Measurements from ENCODE around the gene TXN2.

TXN2 gene

DNA sequence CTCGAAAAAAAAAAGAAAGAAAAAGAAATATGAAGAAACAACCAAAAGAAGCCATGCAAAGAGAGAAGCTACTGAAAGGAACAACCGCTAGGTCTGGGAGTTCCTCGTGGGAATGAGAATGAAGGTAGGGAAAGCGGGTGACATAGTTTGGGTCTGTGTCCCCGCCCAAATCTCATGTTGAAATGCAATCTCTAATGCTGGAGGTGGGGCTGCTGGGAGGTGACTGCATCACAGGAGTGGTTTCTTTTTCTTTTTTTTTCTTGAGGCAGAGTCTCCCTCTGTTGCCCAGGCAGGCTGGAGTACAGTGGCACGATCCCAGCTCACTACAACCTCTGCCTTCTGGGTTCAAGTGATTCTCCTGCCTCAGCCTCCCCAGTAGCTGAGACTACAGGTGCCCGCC is 9.7 kb upstream of the TXN2 start:
- no peak for DNase-seq (ENCODE audit: extremely low spot score, insufficient read length, low read depth)
- no peak for FAIRE-seq

DNA sequence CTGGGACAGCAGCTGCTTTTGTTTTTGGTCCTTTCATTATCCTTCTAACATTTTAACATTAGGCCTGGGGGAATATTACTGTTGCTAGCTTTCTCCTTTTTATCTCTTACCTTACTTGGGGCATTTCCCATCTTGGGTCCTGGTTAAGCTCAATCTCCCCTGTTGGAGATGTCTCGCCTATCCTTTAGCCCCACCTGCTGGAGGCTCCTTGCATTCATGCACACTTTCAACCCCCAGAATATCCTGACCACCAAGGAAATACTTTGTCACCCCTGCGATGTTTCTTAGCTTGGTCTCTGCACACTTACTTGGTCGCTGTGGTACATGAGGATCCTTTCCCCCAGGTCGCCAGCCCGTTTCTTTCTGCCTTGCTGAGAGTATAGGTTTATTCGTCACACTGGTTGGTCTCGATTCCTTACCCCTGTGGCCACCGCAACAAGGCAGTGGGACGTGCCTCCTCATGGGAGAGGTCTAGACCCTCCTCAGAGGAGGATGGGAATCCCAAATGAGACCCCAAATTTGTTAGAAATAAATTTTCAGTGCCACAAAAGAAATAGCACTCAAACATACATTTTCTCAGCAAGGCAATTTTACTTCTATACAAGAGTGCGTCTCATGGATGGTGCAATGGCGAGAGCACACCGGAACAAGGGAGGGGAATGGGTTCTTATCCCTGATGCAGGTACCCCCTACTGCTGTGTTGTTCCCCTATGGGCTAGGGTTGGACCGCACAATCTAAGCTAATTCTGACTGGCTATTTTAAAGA is 5.4 kb upstream of the TXN2 start:
- FAIRE-seq, result peak; percentile 70
- DNase-seq (ENCODE audit: extremely low spot score, insufficient read length, low read depth), result no peak

DNA sequence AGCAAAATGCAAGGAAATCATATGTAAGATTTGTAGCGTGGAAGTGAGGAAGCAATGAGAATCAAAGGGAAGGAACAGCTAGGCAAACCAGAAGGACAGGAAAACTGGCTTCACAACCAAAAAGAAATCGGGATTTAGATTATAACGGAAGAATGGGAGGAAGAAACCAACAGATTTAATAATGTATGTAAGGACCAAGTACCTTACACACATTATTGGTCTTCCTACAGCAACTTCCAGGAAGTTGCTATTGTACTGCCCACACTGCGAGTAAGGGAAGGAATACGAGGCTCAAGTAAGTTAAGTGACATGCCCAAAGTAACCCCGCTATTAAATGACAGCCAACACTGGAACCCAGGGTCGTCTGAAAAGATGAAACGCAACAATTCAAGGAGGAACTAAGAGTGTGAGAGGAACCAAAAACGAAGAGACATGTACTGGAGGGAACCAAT is 473 bp downstream of the TXN2 start:
- FAIRE-seq (no peak), DNase-seq (ENCODE audit: extremely low spot score, insufficient read length, low read depth) (no peak)

DNA sequence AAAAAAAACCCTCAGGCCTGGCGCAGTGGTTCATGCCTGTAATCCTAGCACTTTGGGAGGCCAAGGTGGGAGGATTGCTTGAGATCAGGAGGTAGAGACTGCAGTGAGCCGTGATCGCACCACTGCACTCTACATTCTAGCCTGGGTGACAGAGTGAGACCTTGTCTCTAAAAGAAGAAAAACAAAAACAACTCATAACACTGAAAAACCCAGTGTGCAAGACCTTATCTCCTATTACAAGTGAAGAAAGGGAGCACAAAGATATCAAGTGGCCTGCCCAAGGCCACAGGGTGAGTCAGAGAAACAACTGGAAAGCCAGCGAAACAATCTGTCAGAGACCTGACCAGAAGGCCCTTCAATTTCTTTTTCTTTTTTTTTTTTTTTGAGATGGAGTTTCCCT is 2.5 kb downstream of the TXN2 start:
- DNase-seq (ENCODE audit: extremely low spot score, insufficient read length, low read depth), result no peak
- no peak for FAIRE-seq

DNA sequence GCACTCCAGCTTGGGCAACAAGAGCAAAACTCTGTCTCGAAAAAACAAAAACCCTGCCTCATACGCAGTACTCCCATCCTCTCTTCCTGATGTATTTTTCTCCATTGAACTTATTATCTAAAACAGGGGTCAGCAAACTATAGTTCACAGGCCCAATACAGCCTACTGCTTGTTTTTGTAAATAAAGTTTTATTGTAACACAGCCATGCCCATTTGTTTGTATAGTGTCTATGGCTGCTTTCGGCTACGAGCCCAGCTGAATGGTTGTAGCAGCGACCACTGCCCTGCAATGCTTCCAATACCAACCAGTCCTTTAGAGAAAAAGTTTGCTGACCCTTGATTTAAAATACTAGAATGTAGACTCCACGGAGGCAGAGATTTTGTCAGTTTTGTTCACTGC is 6.1 kb downstream of the TXN2 start:
- FAIRE-seq, result no peak
- no peak for DNase-seq (ENCODE audit: extremely low spot score, insufficient read length, low read depth)

DNA sequence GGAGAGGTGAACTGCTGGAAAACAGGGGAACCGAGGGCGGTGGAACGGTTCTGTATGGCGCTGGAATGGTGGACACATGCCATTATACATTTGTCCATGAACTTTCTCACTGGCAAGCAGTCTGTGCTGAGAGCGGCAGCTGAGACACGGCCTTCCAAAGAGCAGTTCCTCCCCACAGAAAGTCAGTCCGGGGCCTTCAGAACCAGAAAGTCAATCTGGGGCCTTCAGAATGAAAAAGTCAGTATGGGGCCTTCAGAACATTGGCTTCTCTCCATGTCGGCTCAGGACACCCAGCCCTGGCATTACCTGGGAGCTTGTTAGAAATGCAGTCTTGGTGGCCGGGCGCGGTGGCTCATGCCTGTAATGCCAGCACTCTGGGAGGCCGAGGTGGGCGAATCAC is 8.8 kb downstream of the TXN2 start:
- no peak for DNase-seq (ENCODE audit: extremely low spot score, insufficient read length, low read depth)
- no peak for FAIRE-seq

DNA sequence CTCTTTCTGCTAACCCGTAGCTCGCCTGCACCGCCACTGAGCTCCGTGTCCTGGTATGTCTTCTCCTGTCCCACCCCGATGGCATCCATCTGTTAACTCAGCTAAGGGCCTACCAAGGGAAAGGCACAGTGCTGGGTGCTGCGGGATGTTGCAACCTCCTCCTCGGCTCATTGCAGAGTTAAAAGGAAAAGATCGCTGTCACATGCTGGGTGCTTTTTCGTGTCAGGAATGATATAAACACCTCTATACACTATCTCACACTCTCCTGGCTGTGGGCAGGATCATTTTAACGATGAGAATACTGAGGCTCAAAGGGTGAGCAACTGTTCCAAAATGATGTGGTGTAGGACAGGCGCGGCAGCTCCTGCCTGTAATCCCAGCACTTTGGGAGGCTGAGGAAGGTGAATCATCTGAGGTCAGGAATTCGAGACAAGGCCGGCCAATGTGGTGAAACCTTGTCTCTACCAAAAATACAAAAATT is 10.1 kb downstream of the TXN2 start:
- no peak for DNase-seq (ENCODE audit: extremely low spot score, insufficient read length, low read depth)
- no peak for FAIRE-seq

DNA sequence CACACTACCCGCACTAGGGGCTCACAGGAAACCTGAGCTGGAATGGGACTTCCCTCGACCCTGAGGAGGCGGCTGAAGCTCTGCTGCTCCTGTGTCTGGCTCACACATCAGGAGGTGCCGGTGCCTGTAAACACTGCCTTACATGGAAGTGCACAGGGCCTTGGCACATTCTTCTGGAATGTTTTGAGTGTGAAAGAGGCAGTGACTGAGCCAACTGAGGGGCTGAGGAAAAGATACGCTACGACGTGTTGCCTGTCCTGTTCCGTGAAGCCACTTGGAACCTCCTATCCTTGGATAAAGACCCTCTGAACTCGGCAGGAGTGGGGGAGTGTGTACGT is 10.5 kb downstream of the TXN2 start:
- FAIRE-seq (no peak), DNase-seq (ENCODE audit: extremely low spot score, insufficient read length, low read depth) (no peak)

DNA sequence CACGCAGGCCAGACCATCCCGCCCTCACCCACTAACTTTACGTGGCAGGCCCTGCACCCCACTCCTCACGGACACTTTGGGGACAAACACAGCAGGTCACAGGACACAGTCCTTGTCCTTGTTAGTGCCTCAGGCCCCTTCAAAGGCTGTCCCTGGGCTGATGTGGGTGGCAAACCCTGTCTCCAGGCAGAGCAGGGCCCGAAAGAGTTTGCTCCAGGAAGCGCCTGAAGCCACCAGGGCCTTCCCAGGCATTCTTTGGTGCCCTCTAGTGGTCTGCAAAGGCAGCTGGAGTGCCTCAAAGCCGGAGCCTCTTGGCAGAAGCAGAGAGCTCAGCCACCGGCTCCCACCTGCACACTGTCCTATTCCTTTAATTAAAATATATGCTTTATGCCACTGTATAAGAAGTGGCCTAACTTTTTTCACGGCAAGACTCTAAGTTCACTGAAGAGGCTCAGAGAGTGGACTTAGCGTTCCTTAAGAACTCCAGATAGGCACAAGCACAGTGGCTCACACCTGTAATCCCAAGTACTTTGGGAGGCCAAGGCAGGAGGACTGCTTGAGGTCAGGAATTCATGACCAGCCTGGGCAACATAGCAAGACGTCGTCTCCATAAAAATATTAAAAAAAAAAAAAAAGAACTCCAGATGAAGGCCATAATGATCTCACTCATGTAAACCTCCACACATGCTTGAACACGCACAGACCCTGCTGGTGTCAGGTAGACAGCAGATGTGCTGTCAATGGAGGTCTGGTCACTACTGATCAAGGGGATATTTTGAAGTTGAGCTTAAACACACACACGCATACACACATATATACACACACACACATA is 11.1 kb downstream of the TXN2 start:
- FAIRE-seq (peak; percentile 84), DNase-seq (ENCODE audit: extremely low spot score, insufficient read length, low read depth) (peak; percentile 73)

DNA sequence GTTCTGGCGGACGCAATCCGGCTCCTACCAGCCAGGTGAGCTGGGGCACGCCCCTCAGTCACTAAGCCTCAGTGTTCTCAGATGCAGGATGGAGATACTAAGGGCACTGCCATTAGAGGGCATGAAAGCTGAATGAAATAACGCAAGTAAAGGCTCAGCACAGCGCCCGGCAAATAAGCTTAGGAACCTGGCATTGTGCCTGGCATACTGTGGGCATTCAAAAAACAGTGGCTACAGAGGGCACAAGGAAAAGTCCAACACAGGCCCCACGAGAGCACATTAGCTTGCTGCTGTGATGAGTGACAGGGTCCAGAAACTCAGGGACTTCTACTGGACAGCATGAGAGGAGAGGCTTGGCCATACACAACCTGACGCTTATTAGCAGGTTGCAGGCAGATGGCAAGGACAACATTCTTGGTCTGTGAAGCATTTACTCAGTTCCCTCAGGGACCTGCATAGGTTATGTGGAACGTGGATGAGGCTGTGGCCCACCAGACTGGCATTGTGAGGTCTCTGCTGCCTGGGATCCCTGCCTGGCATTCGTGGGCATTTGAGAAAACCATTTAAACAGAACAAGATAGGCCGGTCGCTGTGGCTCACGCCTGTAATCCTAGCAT is 12.2 kb downstream of the TXN2 start:
- DNase-seq (ENCODE audit: extremely low spot score, insufficient read length, low read depth) (no peak), FAIRE-seq (no peak)

DNA sequence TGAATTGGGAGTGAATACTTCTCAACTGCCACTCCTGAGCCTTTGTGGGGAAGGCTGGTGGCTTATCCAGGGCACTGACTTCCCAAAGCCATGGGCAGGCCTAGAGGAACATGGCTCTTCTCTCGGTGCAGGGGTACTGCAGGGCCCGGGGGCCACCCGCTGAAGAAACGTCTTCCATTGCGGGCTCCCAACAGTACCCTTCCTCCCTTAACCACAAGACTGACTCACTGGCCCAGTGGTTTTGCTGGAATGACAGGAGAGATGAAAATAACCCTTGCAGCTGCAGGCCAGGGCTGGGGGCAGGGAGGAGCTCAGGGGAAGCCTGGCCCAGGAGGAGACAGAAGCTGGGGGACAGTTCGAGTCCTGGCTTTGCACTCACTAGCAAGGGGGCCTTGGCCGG is 13.5 kb downstream of the TXN2 start:
- DNase-seq (ENCODE audit: extremely low spot score, insufficient read length, low read depth) (no peak), FAIRE-seq (no peak)

DNA sequence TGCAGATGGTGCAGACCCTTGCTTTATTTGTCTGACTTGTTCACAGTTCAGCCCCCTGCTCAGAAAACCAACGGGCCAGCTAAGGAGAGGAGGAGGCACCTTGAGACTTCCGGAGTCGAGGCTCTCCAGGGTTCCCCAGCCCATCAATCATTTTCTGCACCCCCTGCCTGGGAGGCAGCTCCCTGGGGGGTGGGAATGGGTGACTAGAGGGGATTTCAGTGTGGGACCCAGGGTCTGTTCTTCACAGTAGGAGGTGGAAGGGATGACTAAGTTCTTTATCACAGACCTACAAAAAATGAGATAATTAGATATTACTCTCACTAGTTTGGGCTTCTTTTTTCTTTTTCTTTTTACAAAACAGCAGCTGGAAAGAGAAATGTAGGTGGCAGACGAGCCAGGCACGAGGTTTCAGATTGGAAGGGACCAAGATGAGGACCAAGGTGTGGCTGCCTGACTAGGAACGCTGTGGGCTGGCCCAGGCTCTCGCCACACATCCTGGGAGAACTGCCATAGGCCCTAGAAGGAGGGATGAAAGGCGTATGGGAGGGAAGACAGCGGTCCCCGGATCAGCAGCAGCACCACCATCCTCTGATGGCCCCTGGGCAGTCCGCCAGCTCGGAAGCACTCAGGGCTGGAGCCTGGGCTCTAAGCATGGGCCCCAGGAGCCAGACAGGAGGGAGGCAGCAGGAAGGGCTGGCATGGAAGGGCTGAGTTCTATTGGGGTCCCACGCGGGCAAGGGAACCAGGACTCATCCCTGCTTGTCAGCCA is 14.2 kb downstream of the TXN2 start:
- DNase-seq (ENCODE audit: extremely low spot score, insufficient read length, low read depth), result no peak

DNA sequence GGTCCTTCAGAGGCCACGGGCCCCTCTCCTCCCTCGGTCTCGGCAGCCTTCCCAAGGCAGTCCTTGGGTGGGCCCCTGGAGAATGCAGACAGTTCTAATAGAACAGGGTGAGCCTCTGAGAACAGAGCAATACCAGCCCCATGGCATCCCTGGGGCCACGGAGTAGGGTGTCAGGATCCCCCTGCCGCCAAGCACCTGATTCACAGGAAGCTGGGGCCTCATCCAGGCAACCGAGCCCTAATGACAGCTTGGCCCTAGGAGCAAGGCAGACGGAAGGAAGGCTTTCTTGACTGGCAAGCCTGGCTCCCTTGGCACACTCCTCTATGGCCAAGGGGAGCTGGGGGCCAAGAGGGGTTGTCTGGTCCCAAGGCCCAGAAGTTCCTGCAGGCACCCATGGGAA is 15.2 kb downstream of the TXN2 start:
- FAIRE-seq (no peak), DNase-seq (ENCODE audit: extremely low spot score, insufficient read length, low read depth) (no peak)

More for the DNA sequence above, 14.2 kb downstream of the TXN2 start:
- FAIRE-seq, result no peak

DNA sequence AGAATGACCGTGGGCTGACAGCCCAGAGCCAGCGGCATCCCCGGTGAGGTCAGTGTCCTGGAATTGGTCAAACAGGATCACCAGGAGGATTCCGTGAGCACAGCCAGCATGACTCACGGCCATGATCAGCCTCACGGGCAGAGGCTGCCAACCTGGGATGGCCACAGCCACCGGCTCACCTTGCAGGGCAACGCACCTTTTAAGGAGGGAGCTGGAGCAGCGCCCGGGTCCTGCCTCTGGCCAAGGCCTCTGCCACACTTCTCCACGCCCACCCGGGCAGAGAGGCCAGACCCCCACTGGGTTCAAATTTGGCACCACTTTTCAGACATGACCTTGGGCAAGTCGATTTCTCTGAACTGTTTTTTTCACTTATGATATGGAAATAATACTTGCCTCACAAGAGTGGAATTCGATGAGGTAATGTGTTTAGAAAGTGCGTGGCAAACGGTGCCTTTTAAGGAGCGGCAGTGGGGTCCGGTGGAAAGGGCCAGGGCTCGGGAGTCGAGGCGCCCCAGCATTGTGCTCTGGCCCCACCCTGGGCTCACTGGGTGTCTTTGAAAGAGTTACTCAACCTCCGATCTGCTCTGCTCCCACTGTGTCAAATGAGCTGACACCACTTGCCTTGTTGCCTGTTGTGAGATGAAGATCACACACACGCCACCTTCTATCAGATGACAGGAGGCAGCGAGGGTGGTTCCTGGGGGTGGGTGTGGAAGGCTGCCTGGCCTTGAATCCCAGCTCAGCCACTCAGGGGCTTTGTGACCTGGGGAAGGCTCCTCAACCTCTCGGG is 16.0 kb downstream of the TXN2 start:
- FAIRE-seq (no peak), DNase-seq (ENCODE audit: extremely low spot score, insufficient read length, low read depth) (no peak)

DNA sequence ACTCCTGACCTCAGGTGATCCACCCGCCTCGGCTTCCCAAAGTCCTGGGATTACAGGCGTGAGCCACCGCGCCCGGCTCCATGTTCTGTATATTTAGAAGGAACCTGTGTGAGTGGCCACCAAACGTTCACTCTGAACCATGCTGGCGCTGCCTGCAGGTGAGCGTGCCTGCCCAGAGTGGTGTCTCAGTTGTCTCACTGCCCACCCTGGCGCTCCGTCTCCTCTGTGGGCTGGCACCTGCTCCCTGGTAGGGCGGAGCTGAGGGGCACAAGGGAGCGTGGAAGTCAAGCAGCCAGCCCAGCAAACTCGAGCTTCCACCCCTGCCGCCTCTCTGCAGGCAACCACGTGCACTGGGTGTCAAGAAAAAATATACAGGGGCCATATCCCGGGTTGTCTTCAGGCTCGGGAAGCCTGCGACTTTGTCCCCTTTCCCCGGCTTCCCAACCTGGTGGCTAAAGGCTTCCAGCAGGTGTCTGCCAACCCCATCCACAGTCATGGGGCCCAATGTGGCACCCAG is 16.7 kb downstream of the TXN2 start:
- no peak for FAIRE-seq
- no peak for DNase-seq (ENCODE audit: extremely low spot score, insufficient read length, low read depth)

DNA sequence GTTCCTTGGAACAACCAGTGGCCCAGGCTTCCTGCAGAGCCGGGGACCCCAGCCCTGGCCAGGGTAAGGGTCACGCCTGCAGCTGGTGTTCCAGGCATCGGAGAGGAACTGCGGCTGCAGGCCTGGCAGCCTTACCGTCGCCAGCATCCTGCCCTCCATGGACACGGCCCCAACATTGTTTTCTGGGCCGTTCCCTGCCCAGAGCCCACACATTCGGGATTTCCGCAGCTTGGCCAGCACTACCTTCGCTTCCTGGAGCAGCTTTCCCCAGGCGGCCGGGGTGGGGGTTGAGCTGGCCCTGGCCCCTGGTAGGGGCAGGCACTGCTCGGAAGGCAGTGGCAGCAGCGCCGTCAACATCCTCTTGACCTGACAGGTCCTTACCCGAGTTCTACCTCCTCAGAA is 17.7 kb downstream of the TXN2 start:
- FAIRE-seq, result no peak
- no peak for DNase-seq (ENCODE audit: extremely low spot score, insufficient read length, low read depth)

DNA sequence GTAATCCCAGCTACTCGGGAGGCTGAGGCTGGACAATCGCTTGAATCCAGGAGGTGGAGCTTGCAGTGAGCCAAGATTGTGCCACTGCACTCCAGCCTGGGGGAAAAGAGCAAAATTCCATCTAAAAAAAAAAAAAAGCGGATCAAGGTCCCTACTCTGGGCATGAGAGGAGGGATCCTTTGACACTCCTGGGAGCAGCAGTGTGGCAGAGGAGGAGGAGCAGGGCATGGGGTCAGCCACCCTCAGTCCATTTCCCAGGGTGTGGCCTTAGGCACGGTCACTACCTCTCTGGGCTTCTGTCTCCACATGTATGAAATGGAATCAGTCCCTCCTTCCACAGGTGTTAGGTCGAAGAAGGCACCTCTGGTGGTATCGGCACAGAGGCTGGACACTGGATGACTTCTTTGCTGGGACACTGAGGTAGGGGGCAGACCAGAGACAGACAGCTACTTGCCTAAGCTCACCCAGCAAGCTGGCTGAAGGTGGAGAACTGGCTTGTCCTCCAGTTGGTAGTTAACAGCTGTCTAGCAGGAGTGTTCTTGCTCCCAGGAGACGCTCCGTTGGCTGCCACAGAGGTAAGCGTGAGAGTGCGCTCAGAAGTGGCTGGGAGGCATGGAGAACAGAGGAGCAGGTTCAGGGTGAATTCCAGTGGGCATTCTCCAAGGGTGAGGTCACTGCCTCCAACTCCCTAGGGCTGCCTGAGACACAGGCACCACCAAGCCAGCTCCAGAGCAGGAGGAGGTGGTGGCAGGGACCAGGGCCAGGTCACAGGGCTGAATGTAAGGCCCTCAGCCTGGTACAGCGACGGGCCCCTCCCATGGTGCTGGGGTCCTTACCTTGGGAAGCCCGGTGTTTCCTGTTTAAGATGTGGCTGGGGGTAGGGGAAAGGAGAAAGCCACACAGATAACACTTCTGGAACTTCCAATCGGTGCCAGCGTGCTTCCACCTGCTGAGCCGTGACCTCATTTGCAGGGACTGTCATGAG is 19.5 kb downstream of the TXN2 start:
- DNase-seq (ENCODE audit: extremely low spot score, insufficient read length, low read depth) (no peak), FAIRE-seq (no peak)

DNA sequence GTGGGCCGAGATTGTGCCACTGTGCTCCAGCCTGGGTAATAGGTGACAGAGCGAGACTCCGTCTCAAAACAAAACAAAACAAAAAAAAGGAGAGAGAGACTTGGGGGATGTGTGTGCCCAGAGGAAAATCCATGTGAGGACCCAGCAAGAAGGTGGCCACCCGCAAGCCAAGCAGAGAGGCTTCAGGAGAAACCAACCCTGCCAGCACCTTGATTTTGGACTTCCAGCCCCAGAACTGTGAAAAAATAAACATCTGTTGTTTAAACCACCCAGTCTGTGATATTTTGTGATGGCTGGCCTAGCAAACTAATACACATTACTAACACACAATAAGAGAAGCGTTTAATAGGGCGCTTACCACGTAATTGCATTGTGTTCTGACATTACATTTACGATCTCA is 21.2 kb downstream of the TXN2 start:
- DNase-seq (ENCODE audit: extremely low spot score, insufficient read length, low read depth) (no peak), FAIRE-seq (no peak)

All from GM18507 (cell line).